Left ventricle myocardium superior (tissue), 1 donor: ENCODE data around the gene PGP. TPM values are rescaled to one million over a fixed set of nuclear protein-coding genes. Genes with fewer than 3 reads are reported as not detected.

Experiments used
- ATAC-seq: fragments of 200-7000 bp; cut with Tn5 transposase; one replicate; pipeline ENCODE4 v1.9.1; 2020; ENCODE audit warnings: mild to moderate bottlenecking, moderate library complexity
- DNase-seq: peaks from one replicate; pipeline ENCODE4 v3.0.0-alpha.2; 2020
- intact Hi-C: fragments of 100-400 bp; cut with micrococcal nuclease; formaldehyde crosslinking; loops from one replicate; pipeline ENCODE4 v1.11.0; 2022
- total RNA-seq: library from RNA; stranded (reverse); fragmentation: NEBNext Ultra II Directional; extraction: Animal tissue kit (Norgen Biotek cat#: 25700); gene quantifications from one replicate; pipeline ENCODE4 v1.2.1, GENCODE V29; 2021
- donor health status: DM: no; HTN: yes; CAD: no; lungs with severe emphysema.

The PGP gene
- total RNA-seq, 1 donor from 2014 or later = 42.4 TPM

DNA sequence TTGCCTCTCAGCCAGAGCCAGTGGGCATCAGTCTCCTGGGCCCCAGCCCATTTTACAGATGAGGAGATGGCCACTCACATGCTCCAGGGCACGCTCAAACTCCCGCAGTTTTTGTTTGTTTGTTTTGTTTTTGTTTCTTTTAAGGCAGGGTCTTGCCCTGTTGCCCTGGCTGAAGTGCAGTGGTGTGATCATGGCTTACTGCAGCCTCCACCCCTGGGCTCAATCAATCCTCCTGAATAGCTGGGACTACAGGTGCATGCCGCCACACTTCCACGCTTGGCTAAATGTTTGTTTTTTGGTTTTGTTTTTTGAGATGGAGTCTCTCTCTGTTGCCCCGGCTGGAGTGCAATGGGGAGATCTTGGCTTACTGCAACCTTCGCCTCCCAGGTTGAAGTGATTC is 12.3 kb upstream of the PGP start:
- intact Hi-C loops = no loop called here
- ATAC-seq = no peak
- no peak for DNase-seq

GRCh38 chr16:2226245-2226793 is 11.7 kb upstream of the PGP start:
- DNase-seq (no peak), ATAC-seq (no peak)
- intact Hi-C loops = no loop called here

- intact Hi-C loops = no loop called here
- no peak for DNase-seq
- peak; percentile 53 for ATAC-seq
These were observed 9.4 kb upstream of the PGP start for GRCh38 chr16:2223942-2224486.

DNA sequence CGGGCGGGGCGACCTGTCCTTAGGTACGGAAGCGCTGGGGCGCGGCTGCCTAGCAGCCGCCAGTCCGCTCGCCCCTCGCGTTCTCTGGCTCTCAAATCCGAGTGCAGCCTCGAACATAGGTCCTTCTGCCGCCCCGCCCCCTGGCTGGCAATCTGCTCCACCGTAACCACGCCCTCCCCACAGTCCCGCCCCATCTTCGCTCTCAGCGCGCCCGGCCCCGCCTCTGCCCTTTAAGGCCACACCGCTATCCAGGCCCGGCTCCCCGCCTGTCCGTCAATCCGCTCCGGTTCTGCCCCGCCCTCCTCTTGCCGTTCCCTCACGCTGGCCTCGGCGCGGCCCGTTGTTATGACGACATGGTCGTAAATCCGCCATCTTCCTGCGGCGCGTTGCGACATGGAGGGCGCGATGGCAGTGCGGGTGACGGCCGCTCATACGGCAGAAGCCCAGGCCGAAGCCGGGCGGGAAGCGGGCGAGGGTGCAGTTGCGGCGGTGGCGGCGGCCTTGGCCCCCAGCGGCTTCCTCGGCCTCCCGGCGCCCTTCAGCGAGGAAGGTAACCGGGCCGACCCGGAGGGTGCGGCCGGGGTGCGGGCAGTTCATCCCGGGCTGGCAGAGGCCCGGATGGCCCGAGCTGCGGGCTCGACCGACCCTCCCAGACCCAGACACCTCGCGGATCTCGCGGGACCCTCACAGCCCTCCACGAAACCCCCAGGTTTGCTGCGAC is 8.7 kb upstream of the PGP start, which contains the start of gene E4F1:
Gene E4F1 (plus strand): TSS at position 371 of the 721 bp plus-strand sequence. CDS start 23 bp downstream, at position 394.
- ATAC-seq (peak; percentile 99), DNase-seq (peak; percentile 100)
- intact Hi-C loops = no loop called here

- DNase-seq (no peak), ATAC-seq (no peak)
- intact Hi-C loops = no loop called here
These were observed 1.7 kb upstream of the PGP start for GRCh38 chr16:2216330-2216729.

DNA sequence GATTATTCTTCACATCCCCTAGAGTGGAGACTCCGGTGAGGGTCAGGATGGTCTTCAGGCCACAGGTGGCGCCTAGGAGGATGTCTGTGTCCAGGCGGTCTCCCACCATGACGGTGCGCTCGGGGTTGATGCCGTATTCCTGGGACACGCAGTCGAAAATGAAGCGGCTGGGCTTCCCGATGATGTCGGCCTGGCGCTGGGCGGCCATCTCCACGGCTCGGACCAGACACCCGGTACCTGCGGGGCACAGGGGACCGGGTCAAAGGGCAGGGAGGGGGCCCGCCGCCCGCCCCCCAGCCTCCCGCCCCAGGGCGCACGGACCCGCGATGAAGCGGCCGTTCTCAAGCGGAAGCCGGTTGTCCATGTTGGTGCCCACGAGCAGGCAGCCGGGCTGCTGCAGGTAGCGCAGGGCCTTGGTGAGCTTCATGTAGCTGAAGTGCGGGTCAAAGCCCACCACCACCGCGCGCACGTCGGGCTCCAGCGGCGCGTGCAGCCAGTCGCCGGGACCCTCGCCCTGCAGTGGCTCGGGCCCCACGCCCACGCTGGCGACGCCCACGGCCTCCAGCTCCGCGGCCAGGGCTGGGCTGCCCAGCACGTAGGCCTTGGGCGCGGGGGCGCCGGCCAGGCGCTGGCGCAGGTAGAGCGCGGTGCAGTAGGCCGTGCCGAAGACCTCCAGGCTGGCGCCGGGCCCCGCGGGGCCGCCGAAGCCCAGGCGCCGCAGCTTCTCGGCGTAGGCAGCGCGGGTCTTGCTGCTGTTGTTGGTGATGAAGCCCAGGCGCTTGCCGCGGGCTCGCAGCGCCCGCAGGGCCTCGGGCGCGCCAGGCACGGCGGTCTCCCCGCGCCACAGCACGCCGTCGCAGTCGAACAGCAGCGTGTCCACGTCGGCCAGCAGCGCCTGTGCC is 572 bp downstream of the PGP start:
- DNase-seq (no peak), ATAC-seq (no peak)
- intact Hi-C loops = no loop called here

DNA sequence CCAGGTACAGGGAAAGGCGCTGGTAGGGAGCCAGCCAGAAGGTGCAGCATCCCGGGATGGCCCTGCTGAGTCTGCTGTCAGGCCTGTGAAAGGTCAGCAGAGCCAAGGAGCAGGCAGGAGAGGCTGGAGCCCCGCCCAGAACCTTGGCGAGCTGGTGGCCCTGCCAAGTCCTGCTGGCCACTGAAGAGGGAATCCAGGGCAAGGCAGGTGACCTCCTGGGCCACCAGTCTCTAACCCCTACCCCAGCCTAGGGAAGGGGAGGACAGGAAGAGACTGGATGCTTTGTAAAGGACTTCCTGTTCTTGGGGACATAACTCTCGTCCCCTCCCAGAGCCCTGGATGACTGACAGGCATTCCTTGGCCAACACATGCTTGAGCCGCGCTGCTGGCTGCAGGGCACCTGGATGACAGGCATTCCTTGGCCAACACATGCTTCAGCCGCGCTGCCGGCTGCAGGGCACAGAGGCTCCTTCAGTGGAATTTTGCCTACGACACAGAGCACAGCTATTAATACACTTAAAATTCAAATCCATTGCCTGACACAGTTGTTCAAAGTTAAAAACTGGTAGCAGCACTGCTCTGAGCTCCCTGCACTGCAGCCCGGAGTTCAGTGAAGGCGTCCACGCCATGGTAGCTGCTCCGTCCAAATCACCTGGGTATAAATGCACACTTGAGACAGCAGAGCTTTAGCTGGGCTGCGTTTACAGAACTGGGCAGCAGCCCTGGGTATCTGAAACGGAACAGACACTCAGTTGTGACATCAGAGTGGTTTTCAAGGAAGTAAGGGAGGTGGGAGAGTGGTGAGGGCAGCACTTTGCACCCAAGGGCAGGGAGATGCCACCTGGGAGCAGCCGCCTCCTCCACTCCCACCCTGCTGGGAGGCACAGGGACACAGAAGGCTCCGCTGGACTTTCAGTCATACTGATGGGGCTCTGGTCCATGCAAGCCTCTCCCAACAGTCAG is 2.0 kb downstream of the PGP start:
- ATAC-seq = peak; percentile 50
- intact Hi-C loops = no loop called here
- peak; percentile 83 for DNase-seq

- DNase-seq = no peak
- ATAC-seq = peak; percentile 0
- intact Hi-C loops = no loop called here
These were observed 2.7 kb downstream of the PGP start for GRCh38 chr16:2211923-2212347.

GRCh38 chr16:2210386-2211365 is 4.0 kb downstream of the PGP start, which contains the start of gene BRICD5:
TSS of gene BRICD5 (minus strand) at chr16:2210863. CDS start at chr16:2210833, 30 bp downstream.
- DNase-seq (no peak), ATAC-seq (no peak)
- intact Hi-C loops = no loop called here

- no peak for ATAC-seq
- DNase-seq = no peak
- intact Hi-C loops = no loop called here
These were observed 4.7 kb downstream of the PGP start for GRCh38 chr16:2210009-2210332.

DNA sequence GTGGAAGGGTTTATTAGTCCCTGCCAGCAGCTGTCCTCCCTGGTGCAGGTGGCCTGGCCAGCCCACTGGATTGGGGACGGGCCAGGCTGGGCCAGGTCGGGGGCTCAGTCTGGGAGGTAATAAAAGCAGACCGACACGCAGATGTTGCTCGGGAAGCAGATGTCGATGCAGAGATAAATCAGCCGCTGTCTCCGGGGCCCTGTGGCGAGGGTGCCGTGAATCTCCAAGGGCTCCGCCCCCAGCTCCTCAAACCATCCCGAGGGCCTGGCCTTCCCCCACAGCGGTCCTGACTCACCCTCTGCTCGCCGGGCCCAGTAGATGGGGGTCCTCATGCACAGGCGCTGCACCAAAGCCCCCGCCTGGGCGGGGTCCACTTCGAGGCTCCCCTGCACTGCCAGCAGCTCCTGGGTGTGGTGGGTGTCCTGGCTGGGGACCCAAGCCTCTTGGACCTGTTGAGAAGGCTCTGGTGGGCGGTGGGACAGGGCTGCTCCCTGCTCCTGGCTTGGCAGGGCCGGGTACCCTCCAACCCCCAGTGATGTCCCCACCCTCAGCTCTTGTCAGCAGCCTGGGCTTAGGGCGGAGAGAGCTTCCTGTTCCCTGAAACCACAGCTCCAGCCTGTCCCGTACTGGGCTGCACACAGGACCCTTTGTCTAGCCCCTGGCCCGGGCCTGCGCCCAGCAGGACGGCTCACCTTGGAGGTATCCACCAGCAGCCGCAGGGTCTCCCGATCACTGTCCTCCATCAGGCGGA is 5.2 kb downstream of the PGP start:
- DNase-seq (no peak), ATAC-seq (no peak)
- intact Hi-C loops = no loop called here

DNA sequence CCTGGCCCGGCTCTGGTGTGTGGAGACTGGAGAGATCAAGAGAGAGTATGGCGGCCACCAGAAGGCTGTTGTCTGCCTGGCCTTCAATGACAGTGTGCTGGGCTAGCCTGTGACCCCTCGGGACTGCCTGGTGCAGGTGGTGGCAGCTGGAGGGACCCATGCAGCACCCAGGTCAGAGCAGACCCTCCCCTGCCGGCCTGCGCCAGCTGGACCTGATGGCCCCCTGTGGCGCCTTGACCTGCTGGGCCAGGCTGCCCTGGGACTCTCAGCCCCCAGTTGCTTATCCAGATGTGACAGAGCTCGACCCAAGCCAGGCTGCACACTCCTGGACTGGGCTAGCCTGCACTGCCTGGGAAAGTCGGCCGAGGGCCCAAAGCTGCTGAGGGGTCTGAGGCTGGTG is 5.9 kb downstream of the PGP start:
- intact Hi-C loops = no loop called here
- no peak for ATAC-seq
- no peak for DNase-seq

GRCh38 chr16:2208308-2208707 is 6.3 kb downstream of the PGP start:
- intact Hi-C loops = no loop called here
- DNase-seq = no peak
- ATAC-seq = no peak

GRCh38 chr16:2207872-2208271 is 6.8 kb downstream of the PGP start:
- intact Hi-C loops = no loop called here
- no peak for DNase-seq

GRCh38 chr16:2206780-2207433 is 7.7 kb downstream of the PGP start:
- ATAC-seq (no peak), DNase-seq (no peak)
- intact Hi-C loops = no loop called here

More at GRCh38 chr16:2207872-2208271, 6.8 kb downstream of the PGP start:
- no peak for ATAC-seq

DNA sequence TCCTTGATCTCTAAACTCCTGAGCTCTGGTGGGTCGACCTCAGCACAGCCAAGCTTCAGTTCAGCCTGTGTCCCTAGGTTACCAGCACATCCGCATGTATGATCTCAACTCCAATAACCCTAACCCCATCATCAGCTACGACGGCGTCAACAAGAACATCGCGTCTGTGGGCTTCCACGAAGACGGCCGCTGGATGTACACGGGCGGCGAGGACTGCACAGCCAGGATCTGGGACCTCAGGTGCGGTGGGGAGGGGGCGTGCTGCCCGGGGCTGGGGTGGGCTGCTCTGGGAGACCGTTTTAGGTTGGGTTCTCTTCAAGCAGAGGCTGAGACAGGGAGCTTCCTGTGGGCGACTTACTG is 8.2 kb downstream of the PGP start:
- DNase-seq (no peak), ATAC-seq (no peak)
- intact Hi-C loops = no loop called here

DNA sequence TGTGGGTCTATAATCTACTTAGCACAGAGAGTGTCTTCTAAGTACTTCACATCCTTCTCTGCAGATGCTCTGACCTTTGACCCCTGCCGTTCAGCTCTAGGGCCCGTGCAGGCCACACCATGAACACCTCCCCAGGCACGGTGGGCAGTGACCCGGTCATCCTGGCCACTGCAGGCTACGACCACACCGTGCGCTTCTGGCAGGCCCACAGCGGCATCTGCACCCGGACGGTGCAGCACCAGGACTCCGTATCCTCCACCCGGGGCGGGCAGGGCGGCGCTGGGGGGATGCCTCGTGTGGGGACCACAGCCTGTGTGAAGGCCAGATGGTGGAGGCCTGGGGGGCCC is 8.7 kb downstream of the PGP start:
- ATAC-seq = peak; percentile 17
- peak; percentile 50 for DNase-seq
- intact Hi-C loops = no loop called here
